Retina (tissue), 1 donor: ENCODE data around the gene WIPI1.
A peak's percentile ranks its signal among the peaks of the same experiment; 100 is the strongest.
"Not testable (repeated sequence)": the region's sequence is repeated elsewhere in the genome, so short reads cannot be mapped to it uniquely, and the experiment has no call there.

Experiments used
- DNase-seq: peaks from one replicate; pipeline ENCODE4 v3.0.0-alpha.2; 2016

WIPI1 gene, protein sequence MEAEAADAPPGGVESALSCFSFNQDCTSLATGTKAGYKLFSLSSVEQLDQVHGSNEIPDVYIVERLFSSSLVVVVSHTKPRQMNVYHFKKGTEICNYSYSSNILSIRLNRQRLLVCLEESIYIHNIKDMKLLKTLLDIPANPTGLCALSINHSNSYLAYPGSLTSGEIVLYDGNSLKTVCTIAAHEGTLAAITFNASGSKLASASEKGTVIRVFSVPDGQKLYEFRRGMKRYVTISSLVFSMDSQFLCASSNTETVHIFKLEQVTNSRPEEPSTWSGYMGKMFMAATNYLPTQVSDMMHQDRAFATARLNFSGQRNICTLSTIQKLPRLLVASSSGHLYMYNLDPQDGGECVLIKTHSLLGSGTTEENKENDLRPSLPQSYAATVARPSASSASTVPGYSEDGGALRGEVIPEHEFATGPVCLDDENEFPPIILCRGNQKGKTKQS

DNA sequence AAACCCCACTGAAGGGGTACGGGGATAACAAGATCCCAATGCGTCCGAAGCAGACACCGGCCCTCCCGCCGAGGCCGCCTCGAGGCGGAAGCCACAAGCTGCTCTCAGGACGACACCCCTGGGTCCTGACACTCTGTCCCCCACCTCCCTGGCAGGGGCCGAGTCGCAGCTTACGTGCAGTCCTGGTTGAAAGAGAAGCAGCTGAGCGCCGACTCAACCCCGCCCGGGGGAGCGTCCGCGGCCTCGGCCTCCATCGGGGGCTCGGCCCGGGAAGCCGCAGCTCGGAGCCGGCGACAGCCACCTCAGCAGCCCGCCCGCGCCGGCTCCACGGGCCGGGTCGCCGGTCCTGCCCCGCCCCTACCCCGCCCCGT lies at the start of gene WIPI1:
Gene WIPI1 (minus strand): TSS at position 329 of the 371 bp plus-strand sequence. CDS start 75 bp downstream, at position 254.
- peak; percentile 74 for DNase-seq

DNA sequence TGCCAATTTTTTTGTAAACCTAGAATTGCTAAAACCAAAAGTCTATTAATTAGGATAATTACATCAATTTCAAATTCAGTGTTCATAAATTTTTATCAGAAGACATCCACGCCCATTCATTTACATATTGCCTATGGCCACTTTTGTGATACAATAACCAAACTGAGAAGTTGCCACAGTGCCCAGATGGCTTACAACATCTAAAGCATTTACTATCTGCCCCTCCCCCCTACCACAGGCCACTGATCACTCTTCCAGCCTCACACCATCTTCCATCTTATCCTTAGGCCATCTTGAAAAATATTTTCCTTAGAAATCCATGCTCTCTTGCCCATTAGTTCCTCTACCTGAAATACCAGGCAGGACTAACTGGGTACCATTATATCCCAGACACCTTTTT lies 48.7 kb upstream of the WIPI1 start:
- no peak for DNase-seq

DNA sequence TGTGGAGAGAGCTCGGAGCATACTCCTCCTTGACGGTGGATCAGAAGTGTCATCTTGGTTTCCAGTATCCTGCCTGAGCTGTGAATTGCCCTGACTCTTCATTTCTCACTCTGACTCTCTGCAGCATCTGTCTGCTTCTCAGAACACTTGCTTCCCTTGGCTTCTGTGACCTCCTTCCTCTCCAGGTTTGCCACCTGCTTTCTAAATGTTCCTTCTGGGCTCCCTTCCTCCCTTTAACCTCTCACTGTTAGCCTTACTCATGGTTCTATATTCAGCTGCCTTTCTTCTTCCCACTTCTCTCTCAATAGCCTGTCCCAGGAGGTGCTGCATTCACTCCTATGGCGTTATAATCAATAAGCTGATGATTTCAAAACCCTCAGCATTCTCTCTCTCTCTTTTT lies 43.8 kb upstream of the WIPI1 start:
- DNase-seq = no peak

DNA sequence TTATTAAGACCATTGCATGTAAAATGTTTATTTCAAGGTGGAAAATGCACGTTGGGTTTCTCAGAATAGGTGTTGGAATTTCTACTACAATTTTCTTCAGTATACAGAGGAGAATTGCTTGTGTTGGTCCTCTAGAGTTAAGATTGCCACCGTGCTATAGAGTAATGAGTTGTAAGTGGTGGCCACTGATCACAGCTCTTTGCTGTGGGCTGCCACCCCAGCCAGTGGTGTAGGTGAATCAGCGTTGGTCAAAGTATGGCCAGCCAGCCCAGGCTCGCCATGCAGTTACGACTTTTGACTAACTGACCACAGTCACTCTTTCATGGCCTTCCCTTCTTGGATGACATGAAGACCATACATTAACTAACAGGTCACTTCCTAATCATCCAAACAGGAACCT lies 42.3 kb upstream of the WIPI1 start:
- DNase-seq = no peak

DNA sequence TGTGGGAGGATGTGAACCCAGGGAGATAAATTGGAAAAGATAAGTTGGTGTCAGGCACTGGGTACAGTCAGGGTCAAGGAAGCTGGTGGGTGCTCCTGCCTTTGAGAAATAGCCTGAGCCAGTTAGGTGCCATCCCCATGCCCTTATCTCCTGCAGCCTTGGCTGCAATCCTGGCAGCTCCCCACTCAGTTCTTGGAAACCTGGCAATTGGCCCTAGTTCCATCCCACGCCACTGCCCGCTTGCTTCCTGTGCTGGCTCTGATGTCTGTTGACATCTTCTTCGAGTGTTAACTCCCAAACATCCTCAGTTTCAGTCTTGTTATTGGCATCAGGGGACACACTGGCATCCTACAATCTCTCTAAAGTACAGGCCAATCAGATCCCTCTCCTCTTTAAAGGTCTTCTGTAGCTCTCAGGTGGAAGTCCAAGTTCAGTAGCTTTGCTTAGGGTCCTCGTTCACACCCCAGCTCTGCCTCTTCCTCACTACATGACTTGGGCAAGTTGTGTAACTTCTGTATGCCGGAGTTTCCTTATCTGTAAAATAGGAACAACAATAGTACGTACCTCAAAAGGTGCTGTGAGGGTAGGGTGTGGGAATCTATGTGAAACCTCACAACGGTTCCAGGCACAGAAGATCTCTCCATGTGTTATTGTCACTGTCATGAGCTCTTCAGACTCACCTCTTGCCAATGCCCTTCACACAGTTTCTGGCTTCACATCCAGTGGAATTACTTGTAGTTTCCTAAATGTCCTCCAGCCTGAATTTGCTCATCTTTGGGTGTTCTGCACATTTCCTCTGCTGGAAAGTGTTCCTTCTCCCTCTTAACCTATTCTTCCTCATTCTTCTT lies 41.4 kb upstream of the WIPI1 start:
- DNase-seq = no peak

DNA sequence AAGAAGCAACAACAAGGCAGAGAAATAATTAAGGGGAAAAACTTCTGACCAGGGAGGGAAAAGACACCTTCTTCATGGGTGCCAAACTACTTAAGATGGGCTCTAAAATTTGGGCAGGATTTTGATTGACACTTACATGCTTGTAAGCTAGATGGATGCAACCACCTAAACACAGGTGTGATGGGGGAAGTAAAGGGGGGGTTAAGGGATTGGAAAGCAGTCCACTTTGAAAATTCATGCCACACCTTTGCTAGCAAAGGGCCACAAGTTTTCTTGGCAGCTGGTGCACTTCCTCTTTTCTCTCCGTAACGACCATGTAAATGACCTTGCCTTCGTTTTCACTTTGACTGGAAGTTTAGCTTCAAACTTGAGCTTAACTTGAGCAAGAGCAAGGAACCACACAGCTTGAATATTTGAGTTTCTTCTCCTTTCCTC lies 40.6 kb upstream of the WIPI1 start:
- no peak for DNase-seq

DNA sequence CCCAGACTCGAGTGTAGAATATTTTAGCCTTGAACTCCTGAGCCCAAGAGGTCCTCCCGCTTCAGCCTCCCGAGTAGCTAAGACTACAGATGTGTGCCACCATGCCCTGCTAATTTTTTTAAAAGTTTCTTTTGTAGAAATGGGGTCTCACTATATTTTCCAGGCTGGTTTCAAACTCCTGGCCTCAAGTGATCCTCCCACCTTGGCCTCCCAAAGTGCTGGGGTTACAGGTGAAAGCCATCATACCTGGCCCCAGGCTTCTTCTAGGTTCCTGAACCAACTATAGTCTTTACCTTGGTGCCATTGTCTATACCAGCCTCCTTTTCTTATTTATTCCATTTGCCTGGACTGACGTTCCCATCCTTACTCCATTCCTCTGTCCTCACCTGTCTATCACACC lies 37.8 kb upstream of the WIPI1 start:
- DNase-seq = no peak

DNA sequence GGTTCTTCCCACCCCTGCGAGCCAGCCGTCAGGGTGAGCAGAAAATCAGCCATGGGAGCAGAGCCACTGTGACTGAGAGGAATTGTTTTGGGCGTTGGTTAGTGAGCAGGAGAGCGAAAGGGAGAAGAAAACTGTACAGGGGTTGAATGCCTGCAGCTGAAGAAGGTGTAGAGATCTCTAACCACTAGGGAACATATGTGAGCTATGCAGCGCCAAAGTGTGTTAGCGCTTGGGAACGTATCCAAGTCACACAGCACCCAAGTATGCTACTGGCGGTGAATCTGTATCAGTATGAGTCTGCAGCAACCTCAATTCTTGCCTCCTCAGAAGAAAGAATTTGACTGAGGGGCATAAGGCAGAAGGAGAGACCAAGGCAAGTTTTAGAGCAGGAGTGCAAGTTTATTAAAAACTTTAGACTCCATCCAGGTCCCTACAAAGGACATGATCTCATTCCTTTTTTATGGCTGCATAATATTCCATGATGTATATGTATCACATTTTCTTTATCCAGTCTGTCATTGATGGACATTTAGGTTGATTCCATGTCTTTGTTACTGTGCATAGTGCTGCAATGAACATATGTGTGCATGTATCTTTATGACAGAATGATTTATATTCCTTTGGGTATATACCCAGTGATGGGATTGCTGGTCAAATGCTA lies 35.2 kb upstream of the WIPI1 start:
- DNase-seq = not testable (repeated sequence)

DNA sequence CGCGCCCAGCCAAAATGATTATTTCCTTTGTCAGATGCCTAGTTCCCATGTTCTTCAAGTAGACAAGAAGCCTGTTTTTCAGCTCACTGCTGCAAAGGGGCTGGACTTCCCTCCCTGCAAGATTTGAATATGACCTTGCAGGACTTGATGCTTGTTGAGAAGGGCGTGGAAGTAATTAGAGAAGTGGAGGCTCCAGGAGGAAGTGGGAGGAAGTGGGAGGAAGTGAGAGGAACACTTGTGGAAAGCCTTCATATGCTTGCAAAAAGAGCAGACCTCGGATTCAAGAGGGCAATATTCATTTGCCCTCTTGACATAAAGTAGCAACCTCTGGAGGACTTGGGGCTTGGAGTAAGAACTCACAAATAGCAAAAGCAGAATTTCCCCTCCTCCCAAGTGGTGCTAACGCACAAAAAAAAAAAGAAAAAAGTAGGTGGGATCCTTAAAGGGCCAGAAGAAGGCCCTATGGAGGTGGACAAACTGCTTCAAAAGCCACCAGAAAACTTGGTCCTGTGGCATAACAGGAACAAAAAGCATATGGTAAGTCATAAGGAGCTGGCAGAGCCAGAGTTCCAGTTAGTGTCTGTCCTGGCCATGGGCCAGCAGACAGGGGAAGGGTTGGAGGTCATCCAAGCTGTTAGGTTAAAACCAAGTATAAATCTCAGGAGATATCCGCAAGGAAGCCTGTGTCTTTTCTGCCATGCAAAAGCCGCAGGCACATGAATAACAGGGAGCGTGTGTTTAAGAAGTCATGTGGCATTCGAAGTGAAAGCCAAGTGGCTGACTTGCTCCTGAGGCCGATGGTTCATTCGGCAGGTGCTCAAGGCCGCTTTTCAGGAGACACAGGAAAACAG lies 34.3 kb upstream of the WIPI1 start:
- DNase-seq = no peak

DNA sequence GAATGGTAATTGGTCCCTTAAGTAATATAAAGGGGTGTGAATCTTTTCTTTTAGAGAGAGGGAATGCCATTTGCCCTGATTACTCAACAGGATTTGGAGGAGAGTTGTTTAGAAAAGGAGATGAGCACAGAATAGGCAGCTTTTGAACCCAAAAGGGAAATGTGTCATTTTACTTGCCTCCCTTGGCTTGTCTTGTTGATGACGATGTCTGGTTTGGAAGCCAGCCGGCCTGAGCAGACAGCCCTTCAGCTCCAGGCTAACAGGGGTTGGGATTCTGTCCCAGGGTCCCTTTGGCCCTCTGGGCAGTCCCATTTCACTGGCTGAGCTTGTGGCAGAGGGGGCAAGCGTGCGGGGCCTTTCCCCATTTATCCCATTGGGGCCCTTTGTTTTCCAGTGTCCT lies 32.6 kb upstream of the WIPI1 start:
- DNase-seq = no peak

DNA sequence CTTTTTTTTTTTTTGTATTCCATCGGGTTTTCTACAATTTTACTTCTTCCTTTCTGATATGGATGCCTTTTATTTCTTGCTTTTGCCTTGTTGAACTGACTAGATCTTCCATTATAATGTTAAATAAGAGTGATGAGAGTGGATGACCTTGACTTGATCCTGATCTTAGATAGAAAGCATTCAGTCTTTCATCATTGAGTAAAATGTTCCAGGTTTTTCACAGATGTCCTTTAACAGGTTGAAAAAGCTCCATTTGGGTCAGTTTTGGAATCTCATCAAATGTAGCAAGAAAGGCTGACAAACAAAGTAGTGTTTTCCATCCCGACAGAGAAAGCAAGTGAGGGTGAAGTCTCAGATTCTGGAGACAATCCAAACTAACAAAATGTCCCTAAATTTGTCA lies 27.2 kb upstream of the WIPI1 start:
- no peak for DNase-seq

DNA sequence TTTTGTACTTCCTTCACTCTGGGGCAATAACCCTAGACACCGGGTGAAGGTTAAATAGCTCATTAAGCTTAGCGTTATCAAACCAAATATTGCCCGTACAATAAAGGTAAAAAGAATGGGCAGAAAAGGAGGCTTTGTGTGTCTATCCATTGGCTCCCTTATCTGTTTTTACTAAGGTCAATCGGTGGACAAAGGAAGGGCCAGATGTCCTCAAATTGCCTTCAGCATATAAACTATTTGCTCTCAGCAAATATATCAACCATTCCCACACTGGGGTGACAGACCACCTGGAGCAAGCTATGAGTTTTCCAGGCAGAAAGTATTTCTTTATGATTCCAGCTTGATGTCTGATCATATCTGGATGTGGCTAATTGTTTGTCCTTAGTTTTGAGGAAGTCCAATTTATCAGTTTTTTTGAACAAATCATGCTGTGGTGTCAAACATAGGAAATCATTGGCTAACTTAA lies 25.3 kb upstream of the WIPI1 start:
- no peak for DNase-seq

DNA sequence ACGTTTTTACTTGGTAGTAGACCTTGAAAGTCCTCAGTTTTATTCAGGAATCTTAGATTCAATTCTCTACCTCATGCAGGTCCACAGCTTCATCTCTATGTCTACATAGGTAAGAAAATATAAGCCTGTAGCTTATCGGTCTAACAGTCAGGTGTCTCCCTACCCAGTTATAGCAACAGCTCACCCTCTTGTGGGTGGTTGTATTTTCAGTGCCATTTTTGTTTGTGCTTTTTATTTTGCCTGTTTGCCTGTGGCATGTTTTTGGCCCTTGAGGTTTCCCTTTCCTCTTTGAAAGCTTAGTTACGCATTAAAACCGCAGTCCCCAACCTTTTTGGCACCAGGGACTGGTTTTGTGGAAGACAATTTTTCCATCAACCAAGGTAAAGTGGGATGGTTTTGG lies 23.6 kb upstream of the WIPI1 start:
- no peak for DNase-seq

DNA sequence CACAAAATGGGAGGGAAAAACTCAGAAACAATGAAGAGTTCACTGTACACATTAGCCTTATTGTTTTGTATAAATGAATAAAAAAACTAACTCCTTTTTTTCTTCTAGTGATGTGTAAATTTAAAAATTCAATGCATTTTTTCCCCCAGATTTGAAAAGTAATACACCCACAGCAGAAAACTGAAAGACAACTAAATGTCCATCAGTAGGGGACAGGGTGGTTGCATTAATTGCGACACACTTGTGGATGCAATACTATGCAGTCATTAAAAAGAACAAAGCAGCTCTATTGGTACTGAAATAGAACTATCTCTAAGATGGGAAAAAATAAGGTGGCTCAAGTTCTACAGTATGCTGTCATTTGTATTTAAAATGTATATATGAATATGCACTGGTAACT lies 13.7 kb upstream of the WIPI1 start:
- no peak for DNase-seq

DNA sequence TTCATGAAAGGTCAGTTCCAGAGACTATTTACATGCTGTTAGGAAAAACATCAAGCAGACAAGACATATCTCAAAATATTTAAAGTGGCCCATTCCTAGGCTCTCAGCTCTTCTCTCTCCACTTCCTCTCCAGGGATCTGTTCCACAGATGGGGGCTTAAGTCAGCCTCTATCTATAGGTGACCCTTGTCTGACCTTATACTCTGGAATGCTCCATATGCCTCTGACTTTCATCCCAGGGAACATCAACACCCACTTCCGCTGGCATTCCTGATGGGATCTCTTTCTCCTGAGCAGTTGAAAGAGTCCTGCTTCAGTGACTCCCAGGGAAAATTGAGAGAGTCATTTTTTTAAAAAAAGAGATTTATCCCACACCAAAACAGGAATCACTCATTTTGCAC lies 11.5 kb upstream of the WIPI1 start:
- no peak for DNase-seq

DNA sequence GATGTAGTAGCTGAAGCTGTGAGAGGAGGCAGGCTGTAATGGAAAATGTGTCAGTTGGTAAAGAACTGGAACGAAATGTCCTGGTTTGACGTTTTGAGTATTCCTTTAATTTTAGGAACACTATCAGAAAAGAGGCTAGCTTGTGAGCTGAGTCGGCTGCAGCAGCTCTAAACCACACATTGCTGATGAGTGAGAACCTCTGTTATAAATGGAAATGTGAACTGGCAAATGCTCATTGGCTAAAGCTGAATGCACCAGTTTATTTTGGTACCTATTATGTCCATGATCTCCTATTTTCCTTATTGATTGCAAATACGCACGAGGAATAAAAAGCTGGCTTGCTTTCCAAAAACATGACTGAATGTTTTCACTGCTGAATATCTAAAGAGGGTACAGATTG lies 11.0 kb upstream of the WIPI1 start:
- DNase-seq = no peak

DNA sequence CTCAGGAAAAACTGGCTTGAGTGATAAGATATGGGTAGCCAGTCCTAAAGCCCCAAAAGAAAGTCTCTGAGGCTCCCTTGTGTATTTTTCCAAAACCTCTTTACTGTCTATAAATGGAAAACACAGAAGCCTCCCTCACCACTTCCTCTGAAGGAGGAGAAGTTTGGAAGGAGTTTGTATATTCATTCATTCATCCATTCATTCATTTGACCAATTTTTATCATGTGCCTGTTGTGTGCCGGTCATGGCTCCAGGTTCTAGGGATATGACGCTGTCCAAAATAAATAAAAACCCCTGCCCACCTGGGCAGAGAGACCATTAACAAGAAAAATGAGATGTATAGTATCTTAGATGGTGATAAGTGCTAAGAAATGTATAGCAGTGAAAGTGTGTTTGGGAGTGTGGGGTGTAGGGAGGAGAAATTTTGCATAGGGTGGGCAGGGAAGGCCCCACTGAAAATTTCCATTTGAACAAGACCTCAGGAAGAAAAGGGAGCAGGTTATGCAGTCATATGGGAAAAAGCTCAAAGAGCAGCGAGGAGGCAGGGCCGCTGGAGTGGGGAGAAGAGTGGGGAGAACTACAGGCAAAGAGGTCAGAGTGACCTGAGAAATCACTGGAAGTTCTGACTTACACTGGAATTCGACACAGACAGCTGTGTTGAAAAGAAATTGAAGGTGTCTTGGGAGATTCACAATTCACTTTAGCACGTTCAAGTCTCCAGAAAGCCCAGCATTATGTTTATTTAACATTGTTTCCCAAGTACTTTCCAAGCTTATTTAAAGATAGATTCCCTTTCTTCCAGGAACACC lies 6.1 kb upstream of the WIPI1 start:
- no peak for DNase-seq

DNA sequence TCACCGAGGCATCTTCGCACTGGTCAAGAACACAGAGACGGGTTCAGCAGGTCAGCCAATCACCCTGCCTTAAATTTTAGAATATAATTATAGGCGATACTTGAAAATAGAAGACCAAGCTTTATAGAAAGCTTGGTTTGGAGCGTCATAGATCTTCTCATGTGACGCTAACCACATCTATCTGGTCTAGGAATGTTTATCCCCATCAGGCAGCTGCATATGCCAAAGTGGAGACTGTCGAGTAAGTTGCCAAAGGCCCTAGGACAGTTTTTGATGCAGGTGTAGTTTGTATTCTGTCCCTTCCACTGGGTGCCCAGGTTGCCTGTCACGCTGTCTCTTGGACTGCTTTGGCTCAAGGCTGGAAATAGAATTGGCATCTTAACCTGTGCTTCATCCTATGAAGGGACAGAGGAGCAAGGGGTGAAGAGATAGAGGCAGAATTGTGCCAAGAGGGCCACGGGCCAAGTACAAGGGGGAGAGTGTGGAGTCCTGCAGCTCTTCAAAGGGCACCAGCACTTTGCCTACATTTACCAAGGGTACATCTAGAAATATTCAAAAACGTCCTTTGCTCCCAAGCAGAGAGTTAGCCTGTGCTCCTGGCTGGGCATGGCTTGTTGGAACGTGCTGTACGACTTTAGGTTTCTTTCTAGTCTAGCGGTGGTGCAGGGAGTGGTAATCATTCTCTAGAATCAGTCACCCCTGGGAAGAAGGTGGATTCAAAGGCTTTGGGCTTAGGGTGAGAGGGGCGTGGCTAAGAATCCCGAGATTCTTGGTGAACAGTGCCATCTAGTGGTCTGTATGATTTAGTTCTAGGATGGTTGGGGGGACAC lies 5.3 kb upstream of the WIPI1 start:
- DNase-seq = peak; percentile 80

DNA sequence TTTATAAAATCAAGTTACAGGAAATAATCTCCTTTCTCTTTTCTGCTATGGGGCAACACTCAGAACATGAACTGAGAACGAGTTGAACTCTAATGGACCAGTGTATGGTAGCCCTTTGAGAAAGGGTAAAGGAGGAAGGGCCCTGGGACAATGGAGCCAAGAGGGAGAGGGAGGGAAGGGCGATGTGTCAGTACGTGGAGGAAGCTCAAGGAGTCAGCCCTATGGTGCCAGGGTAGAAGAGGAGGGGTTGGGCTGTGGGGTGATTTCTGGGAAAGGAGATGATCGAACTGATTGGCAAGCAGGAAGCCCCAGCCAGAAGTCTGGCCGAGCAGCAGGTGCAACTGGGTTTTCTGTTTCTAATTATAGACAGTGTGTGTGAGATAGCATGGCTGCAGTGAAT lies 4.3 kb upstream of the WIPI1 start:
- DNase-seq = no peak

DNA sequence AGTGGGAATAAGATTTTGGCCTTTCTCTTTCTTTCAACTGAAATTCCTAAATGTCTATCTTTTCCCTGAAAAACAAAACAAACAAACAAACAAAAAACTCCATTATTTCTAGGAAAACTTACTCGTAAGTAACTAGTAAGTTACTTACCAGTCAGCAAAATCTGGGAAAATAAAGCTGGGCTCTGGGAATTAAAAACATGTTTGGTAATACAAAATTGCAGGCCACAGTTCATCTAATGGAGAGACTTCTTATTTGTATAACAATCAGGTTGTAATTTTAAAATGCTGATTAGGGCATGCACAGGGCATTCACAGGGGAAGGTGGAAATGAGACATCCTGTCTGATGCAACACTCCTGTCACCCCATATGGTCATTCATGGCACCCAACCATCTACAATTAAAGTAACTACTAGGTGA lies 3.8 kb upstream of the WIPI1 start:
- DNase-seq = no peak

DNA sequence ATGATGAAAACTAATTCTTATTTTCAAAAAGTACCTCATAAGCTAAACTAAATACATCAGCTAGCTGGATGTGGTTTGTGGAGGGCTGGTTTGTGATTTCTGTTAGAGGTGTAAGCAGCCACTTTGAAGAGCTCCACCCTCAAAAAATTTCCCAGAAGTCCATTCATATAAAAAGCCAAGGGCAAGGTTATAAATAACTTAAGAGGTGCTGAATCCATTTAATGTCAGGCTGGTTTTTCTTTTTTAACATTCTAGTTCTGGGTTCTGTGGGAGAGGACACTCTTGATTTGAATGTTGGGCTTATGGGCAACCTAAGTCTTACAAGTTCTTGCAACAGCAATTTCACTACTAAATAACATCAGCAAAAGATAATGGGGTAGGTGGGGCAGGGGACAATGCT lies 3.4 kb upstream of the WIPI1 start:
- DNase-seq = peak; percentile 38
